Mesothelial cell of epicardium (in vitro differentiated cells): ENCODE data around the gene C10orf88. TPM values are rescaled to one million over a fixed set of nuclear protein-coding genes. Genes with fewer than 3 reads are reported as not detected.

ENCODE experiments used
- DNase-seq, 2 experiments: peaks; one replicate each; pipeline ENCODE4 v3.0.0; 2021; ENCODE audit warnings: low spot score in 2 of 2; ENCODE audit not compliant: unreplicated experiment in 2 of 2
- H3K27ac Mint-ChIP-seq: 2 replicates; pipeline ENCODE4 v1.8.0; 2021; ENCODE audit warnings: mixed read lengths
- H3K27me3 Mint-ChIP-seq: 2 replicates; pipeline ENCODE4 v1.8.0; 2021; ENCODE audit warnings: low read depth, mixed read lengths
- H3K36me3 Mint-ChIP-seq: 2 replicates; pipeline ENCODE4 v1.8.0; 2021; ENCODE audit warnings: mixed read lengths
- H3K4me1 Mint-ChIP-seq: 2 replicates; pipeline ENCODE4 v1.8.0; 2021; ENCODE audit warnings: mixed read lengths
- H3K4me3 Mint-ChIP-seq: 2 replicates; pipeline ENCODE4 v1.8.0; 2021; ENCODE audit warnings: mild to moderate bottlenecking, moderate library complexity, mixed read lengths
- H3K9me3 Mint-ChIP-seq: 2 replicates; pipeline ENCODE4 v1.8.0; 2021; ENCODE audit warnings: mixed read lengths
- CTCF ChIP-seq: fragments of 200-600 bp; sonication (generic); IDR thresholded peaks from one replicate; pipeline ENCODE4 v1.5.0; 2021; ENCODE audit warnings: antibody characterized with exemption; ENCODE audit not compliant: unreplicated experiment
- total RNA-seq: library from RNA; stranded (reverse); gene quantifications from 3 replicates; pipeline ENCODE4 v1.2.1, GENCODE V29; 2021

C10orf88 gene
- total RNA-seq, 1 donor from 2014 or later = 13.5 TPM

- H3K4me1 Mint-ChIP-seq = peaks cover 9% of the 10 kb centered on the region
- H3K4me3 Mint-ChIP-seq = peak within 1 kb of the TSS; percentile 84
- peak within 1 kb of the TSS; percentile 97 for H3K27ac Mint-ChIP-seq
Observed at GRCh38 chr10:122980209-122981065, 26.4 kb upstream of the C10orf88 start, which contains the start of gene PSTK. Gene PSTK, plus strand, starts transcription at chr10:122980401. Its CDS starts 79 bp downstream, at chr10:122980480.

GRCh38 chr10:122974543-122975064 is 20.6 kb upstream of the C10orf88 start:
- H3K27ac Mint-ChIP-seq = no peak overlapping the region
- TF ChIP-seq CTCF = no peak
- no peak for DNase-seq

More at GRCh38 chr10:122980209-122981065, 26.4 kb upstream of the C10orf88 start, which contains the start of gene PSTK:
- Mint-ChIP-seq H3K27me3 (peaks cover 14% of the 10 kb centered on the region), H3K9me3 (no peaks in the 10 kb centered on the region), H3K36me3 (peaks cover 3% of the 10 kb centered on the region)
- peak; percentile 94 for TF ChIP-seq CTCF
- DNase-seq = peak; percentile 79 to 88

DNA sequence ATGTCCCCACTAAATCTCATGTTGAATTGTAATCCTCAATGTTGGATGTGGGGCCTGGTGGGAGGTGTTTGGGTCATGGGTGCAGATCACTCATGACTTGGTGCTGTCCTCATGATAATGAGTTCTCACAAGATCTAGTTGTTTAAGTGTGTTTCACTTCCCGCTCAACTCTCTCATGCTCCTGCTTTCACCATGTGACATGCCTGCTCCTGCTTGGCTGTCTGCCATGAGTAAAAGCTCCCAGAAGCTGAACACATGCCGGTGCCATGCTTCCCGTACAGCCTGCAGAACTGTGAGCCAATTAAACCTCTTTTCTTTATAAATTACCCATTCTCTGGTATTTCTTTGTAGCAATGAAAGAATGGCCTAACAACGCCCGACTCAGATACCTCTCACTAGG is 20.0 kb upstream of the C10orf88 start:
- H3K27ac Mint-ChIP-seq = no peak overlapping the region
- H3K36me3 Mint-ChIP-seq = no peaks in the 10 kb centered on the region
- H3K27me3 Mint-ChIP-seq = peaks cover 39% of the 10 kb centered on the region
- no peak overlapping the region for H3K4me3 Mint-ChIP-seq
- TF ChIP-seq CTCF = no peak
- no peak for DNase-seq
- H3K9me3 Mint-ChIP-seq = peaks cover under 1% of the 10 kb centered on the region
- no peaks in the 10 kb centered on the region for H3K4me1 Mint-ChIP-seq

More at GRCh38 chr10:122974543-122975064, 20.6 kb upstream of the C10orf88 start:
- no peaks in the 10 kb centered on the region for H3K4me1 Mint-ChIP-seq
- H3K4me3 Mint-ChIP-seq = no peak overlapping the region
- no peaks in the 10 kb centered on the region for H3K9me3 Mint-ChIP-seq
- peaks cover 39% of the 10 kb centered on the region for H3K27me3 Mint-ChIP-seq
- no peaks in the 10 kb centered on the region for H3K36me3 Mint-ChIP-seq

DNA sequence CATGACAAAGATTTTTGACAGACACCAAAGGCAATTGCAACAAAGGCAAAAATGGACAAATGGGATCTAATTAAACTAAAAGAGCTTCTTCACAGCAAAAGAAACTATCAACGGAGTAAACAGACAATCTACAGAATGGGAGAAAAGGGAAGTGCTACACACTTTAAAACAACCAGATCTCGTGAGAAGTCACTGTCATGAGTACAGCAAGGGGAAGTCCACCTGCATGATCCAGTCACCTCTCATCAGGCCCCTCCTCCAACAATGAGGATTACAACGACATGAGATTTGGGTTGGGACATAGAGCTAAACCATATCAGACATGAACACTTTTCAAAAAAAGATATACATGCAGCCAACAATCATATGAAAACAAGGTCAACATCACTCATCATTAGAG is 14.7 kb upstream of the C10orf88 start:
- DNase-seq = no peak
- Mint-ChIP-seq H3K27me3 (peaks cover 25% of the 10 kb centered on the region), H3K9me3 (peaks cover 42% of the 10 kb centered on the region)

GRCh38 chr10:122966879-122967278 is 12.9 kb upstream of the C10orf88 start:
- Mint-ChIP-seq H3K27me3 (peaks cover 22% of the 10 kb centered on the region), H3K27ac (no peak overlapping the region), H3K9me3 (peaks cover 52% of the 10 kb centered on the region), H3K36me3 (no peaks in the 10 kb centered on the region), H3K4me1 (no peaks in the 10 kb centered on the region), H3K4me3 (no peak overlapping the region)
- TF ChIP-seq CTCF = no peak
- DNase-seq = no peak

More for the DNA sequence above, 14.7 kb upstream of the C10orf88 start:
- Mint-ChIP-seq H3K36me3 (no peaks in the 10 kb centered on the region), H3K27ac (no peak overlapping the region), H3K4me1 (no peaks in the 10 kb centered on the region), H3K4me3 (no peak overlapping the region)
- no peak for TF ChIP-seq CTCF
